A549 treated with CpdA at 1 μM for 4 hours (cell line): Measurements from ENCODE around the gene PINLYP. TPM values are rescaled to one million over a fixed set of nuclear protein-coding genes. Genes with fewer than 3 reads are reported as not detected.

Source experiments
- total RNA-seq: library from RNA; stranded (reverse); fragments of 200-300 nt; extraction: Qiagen RNA extraction; gene quantifications from 5 replicates; pipeline ENCODE4 v1.2.3, GENCODE V29; 2022; ENCODE audit warnings: low read depth

PINLYP gene
- total RNA-seq = 0.15 to 0.50 TPM (median 0.27 TPM) in 4 of 5 replicates, not detected in the other

GRCh38 chr19:43575156-43575950 is at the start of gene PINLYP, which contains the start of gene XRCC1:
PINLYP (plus strand) TSS chr19:43575801; CDS start chr19:43577192, 1,391 bp downstream.
XRCC1 (minus strand) TSS chr19:43575527; CDS start chr19:43575458, 69 bp downstream.

GRCh38 chr19:43526884-43527859 is 48.4 kb upstream of the PINLYP start, which contains the start of gene ETHE1:
ETHE1 (minus strand) TSS chr19:43527201; CDS start chr19:43527177, 24 bp downstream.

GRCh38 chr19:43532962-43533545 is 42.5 kb upstream of the PINLYP start, which contains the start of gene ZNF575:
ZNF575 (plus strand) TSS chr19:43533188; CDS start chr19:43534423, 1,235 bp downstream.

GRCh38 chr19:43595999-43596841 is 20.6 kb downstream of the PINLYP start, which contains the start of the genes IRGQ and ZNF576:
IRGQ (minus strand) TSS chr19:43596134; CDS start chr19:43595338, 796 bp downstream.
ZNF576 (plus strand) TSS chr19:43596595; CDS start chr19:43597109, 514 bp downstream.

GRCh38 chr19:43611788-43612187 is 36.2 kb downstream of the PINLYP start, which contains the start of gene SRRM5:
SRRM5 (plus strand) TSS chr19:43612088; CDS start chr19:43612122, 34 bp downstream.

DNA sequence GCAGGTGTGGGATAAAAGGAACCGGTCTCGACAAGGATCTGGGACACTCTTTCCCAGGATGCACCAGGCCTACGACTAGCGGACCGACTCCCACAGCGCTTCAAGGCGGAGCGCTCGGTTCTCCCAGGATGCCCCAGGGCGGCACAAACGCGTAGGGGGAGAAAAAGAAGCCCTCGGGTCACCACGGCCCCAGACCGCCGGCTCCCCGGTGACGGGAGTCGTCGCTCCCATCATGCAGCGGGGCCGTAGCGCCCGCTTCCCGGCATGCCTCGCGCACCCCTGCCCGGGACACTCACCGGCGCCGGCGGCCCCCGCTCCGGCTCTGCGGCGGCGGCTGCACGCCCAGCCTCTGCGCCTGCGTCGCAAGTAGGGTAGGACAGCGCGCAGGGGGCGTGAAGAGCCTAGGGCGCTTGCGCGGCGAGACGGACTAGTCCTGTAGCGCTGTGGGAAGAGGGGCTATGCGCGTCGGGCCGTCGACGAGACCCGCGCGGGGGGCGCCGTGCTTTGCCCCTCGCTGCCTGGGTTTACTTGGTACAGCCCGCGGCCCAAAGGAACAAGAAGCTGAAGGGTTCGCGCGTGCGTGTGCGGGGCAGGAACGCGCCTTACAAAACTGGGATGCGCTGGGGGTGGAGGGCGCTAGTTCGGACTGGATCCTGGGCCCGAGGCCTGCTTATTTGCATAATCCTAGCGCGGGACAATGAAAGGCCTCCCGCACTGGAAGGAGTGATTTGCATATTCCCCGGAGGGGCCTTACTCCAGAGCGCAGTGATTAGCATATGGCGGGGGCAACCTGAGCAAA is 43.9 kb downstream of the PINLYP start, which contains the start of gene ZNF428:
ZNF428 (minus strand) TSS at position 368 of the 799 bp plus-strand sequence. CDS start 5,325 bp downstream, outside the sequence.

Other genes starting within 250 kb of the PINLYP start
- 0.08 to 0.26 TPM (median 0.11 TPM) in 4 of 5 replicates, not detected in the other for gene CD177, start 222.1 kb upstream of the PINLYP start, total RNA-seq
- gene TEX101, start 160.9 kb upstream of the PINLYP start, total RNA-seq = not detected in 5 replicates
- gene LYPD3, start 110.2 kb upstream of the PINLYP start, total RNA-seq = 0.47 to 0.79 TPM (median 0.70 TPM) in 5 replicates
- gene PHLDB3, start 71.1 kb upstream of the PINLYP start, total RNA-seq = 10.0 to 12.2 TPM (median 11.6 TPM) in 5 replicates
- gene ETHE1, start 48.6 kb upstream of the PINLYP start, total RNA-seq = 44.2 to 57.6 TPM (median 55.4 TPM) in 5 replicates
- gene ZNF575, start 42.6 kb upstream of the PINLYP start, total RNA-seq = 1.4 to 2.7 TPM (median 1.9 TPM) in 5 replicates
- gene XRCC1, start 274 bp upstream of the PINLYP start, total RNA-seq = 29.6 to 33.2 TPM (median 31.3 TPM) in 5 replicates
- gene IRGQ, start 20.3 kb downstream of the PINLYP start, total RNA-seq = 5.1 to 9.9 TPM (median 6.5 TPM) in 5 replicates
- 14.5 to 22.5 TPM (median 20.5 TPM) in 5 replicates for gene ZNF576, start 20.8 kb downstream of the PINLYP start, total RNA-seq
- 0.79 to 1.1 TPM (median 1.1 TPM) in 5 replicates for gene SRRM5, start 36.3 kb downstream of the PINLYP start, total RNA-seq
- gene ZNF428, start 43.8 kb downstream of the PINLYP start, total RNA-seq = 43.4 to 64.5 TPM (median 60.4 TPM) in 5 replicates
- 6.5 to 12.9 TPM (median 10.0 TPM) in 5 replicates for gene CADM4, start 64.0 kb downstream of the PINLYP start, total RNA-seq
- gene PLAUR, start 94.4 kb downstream of the PINLYP start, total RNA-seq = 120 to 136 TPM (median 123 TPM) in 5 replicates
- gene IRGC, start 140.3 kb downstream of the PINLYP start, total RNA-seq = not detected in 5 replicates
- 53.6 to 81.6 TPM (median 70.2 TPM) in 5 replicates for gene SMG9, start 179.2 kb downstream of the PINLYP start, total RNA-seq
- 47.6 to 69.1 TPM (median 56.3 TPM) in 5 replicates for gene KCNN4, start 205.2 kb downstream of the PINLYP start, total RNA-seq
- gene LYPD5, start 226.6 kb downstream of the PINLYP start, total RNA-seq = 0.21 to 0.44 TPM (median 0.34 TPM) in 3 of 5 replicates, not detected in the others